Amygdala (tissue), 56 donors: Measurements from ENCODE around the gene AOPEP.

ENCODE experiments used
- DNase-seq, 56 donors: peaks; one replicate each; lab custom pipeline; 2025; lab: John Stamatoyannopoulos, UW

Gene AOPEP

GRCh38 chr9:94785215-94786169 is 59.0 kb downstream of the AOPEP start:
- no peak for DNase-seq

GRCh38 chr9:94786586-94786985 is 60.1 kb downstream of the AOPEP start:
- DNase-seq = peak in 10 of 56 donors; percentile 1 to 49 (median 20)

- DNase-seq = no peak
Observed at GRCh38 chr9:94787266-94787665, 60.8 kb downstream of the AOPEP start.

- DNase-seq = no peak
Observed at GRCh38 chr9:94788570-94789105, 62.1 kb downstream of the AOPEP start.

- DNase-seq = no peak
Observed at GRCh38 chr9:94791435-94791834, 64.9 kb downstream of the AOPEP start.

GRCh38 chr9:94792511-94792910 is 66.0 kb downstream of the AOPEP start:
- DNase-seq = no peak

GRCh38 chr9:94794476-94795167 is 68.1 kb downstream of the AOPEP start:
- DNase-seq = no peak

GRCh38 chr9:94796687-94797086 is 70.2 kb downstream of the AOPEP start:
- no peak for DNase-seq

- DNase-seq = no peak
Observed at GRCh38 chr9:94798201-94798600, 71.7 kb downstream of the AOPEP start.

GRCh38 chr9:94798708-94799107 is 72.2 kb downstream of the AOPEP start:
- DNase-seq = no peak

GRCh38 chr9:94799578-94800264 is 73.2 kb downstream of the AOPEP start:
- no peak for DNase-seq

- peak in 1 of 56 donors; percentile 14 for DNase-seq
Observed at GRCh38 chr9:94800424-94801117, 74.1 kb downstream of the AOPEP start.

- no peak for DNase-seq
Observed at GRCh38 chr9:94801234-94801633, 74.7 kb downstream of the AOPEP start.

- no peak for DNase-seq
Observed at GRCh38 chr9:94801681-94802080, 75.2 kb downstream of the AOPEP start.

GRCh38 chr9:94802251-94802650 is 75.8 kb downstream of the AOPEP start:
- DNase-seq = no peak

- no peak for DNase-seq
Observed at GRCh38 chr9:94802793-94803192, 76.3 kb downstream of the AOPEP start.

GRCh38 chr9:94804316-94804715 is 77.8 kb downstream of the AOPEP start:
- DNase-seq = no peak

- no peak for DNase-seq
Observed at GRCh38 chr9:94805051-94805489, 78.6 kb downstream of the AOPEP start.

- DNase-seq = no peak
Observed at GRCh38 chr9:94805585-94805984, 79.1 kb downstream of the AOPEP start.

- DNase-seq = no peak
Observed at GRCh38 chr9:94806307-94806893, 79.9 kb downstream of the AOPEP start.
